ENCODE data around the gene UNC79.

GRCh38 chr14:93686268-93686667 is 255.5 kb downstream of the UNC79 start:
- no peak for TF ChIP-seq CTCF (IDR thresholded peaks at IDR 0.05; ENCODE audit: insufficient read depth, low read length)
- TF ChIP-seq REST (IDR thresholded peaks at IDR 0.05; ENCODE audit: insufficient replicate concordance, low read depth), result no peak
- no peak for TF ChIP-seq POLR2AphosphoS5 (IDR thresholded peaks at IDR 0.05; ENCODE audit: low read depth)
